H7 (cell line): ENCODE results near the gene CCDC157. TPM values are rescaled to one million over a fixed set of nuclear protein-coding genes. Genes with fewer than 3 reads are reported as not detected.

Source experiments
- DNase-seq: peaks from one replicate; pipeline ENCODE4 v3.0.0; 2012
- H3K27me3 ChIP-seq: 2 replicates; pipeline ENCODE4 v1.6.0; 2011; ENCODE audit warnings: mild to moderate bottlenecking, low read length; ENCODE audit not compliant: control insufficient read depth, insufficient read depth
- H3K36me3 ChIP-seq: replicated peaks from 2 replicates; pipeline ENCODE4 v1.5.1; 2011; ENCODE audit warnings: low read length; ENCODE audit not compliant: control insufficient read depth, insufficient read depth
- H3K4me3 ChIP-seq: 2 replicates; pipeline ENCODE4 v1.5.1; 2011; ENCODE audit warnings: low read depth, mild to moderate bottlenecking, control low read depth, low read length, moderate library complexity; ENCODE audit not compliant: insufficient read depth
- total RNA-seq: library from RNA; depleted of rRNA; stranded (reverse); fragments of >200 nt; shearing (Covaris generic); gene quantifications from 2 replicates; pipeline ENCODE4 v1.2.3, GENCODE V29; 2014

The CCDC157 gene
- total RNA-seq, 1 experiment from 2014 or later: 4.7 TPM

DNA sequence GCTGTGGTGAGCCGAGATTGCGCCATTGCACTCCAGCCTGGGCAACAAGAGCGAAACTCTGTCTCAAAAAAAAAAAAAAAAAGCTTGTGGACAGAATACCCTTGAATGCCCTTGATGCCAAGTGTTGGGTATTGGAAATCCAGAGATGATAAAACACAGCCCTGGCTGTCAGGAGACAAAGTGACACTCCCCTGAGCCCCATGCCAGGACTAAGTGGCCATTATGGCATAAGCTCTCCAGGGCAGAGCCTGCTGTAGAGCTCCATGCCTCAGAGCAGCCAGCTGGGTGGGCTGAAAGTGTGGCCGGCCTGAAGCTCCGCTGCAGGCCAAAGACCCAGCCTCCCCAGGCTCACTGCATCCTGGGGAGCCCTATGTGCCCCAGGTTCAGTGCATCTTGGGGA lies 25.5 kb downstream of the CCDC157 start:
- H3K27me3 ChIP-seq: no peaks in the 10 kb centered on the region
- H3K36me3 ChIP-seq: peaks cover 12% of the 10 kb centered on the region
- no peak overlapping the region for H3K4me3 ChIP-seq
- DNase-seq: no peak

DNA sequence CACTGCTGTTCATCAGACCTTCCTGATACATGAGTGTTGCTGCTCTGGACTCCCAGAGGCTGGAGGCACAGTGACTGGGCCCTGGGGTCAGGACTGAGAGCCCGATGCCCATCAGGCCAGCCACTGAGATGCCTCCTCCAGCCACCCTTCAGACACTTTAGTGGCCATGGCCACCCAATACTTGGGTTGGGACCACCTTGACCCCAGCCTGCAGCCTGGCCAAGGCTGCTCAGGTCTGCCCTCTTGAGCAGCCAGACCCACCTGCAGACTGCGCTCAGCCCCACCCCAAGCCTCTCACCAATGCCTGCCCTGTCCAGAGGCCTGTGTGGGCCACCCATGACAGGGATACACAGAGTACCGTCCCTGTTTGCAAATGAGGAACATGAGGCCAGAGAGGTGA lies 26.3 kb downstream of the CCDC157 start:
- DNase-seq: no peak

GRCh38 chr22:30385942-30386341 lies 29.1 kb downstream of the CCDC157 start:
- Histone ChIP-seq H3K36me3 (peaks cover 7% of the 10 kb centered on the region), H3K4me3 (no peak overlapping the region), H3K27me3 (no peaks in the 10 kb centered on the region)
- no peak for DNase-seq

More for the DNA sequence above, 26.3 kb downstream of the CCDC157 start:
- no peaks in the 10 kb centered on the region for H3K27me3 ChIP-seq
- peaks cover 9% of the 10 kb centered on the region for H3K36me3 ChIP-seq
- H3K4me3 ChIP-seq: no peak overlapping the region

DNA sequence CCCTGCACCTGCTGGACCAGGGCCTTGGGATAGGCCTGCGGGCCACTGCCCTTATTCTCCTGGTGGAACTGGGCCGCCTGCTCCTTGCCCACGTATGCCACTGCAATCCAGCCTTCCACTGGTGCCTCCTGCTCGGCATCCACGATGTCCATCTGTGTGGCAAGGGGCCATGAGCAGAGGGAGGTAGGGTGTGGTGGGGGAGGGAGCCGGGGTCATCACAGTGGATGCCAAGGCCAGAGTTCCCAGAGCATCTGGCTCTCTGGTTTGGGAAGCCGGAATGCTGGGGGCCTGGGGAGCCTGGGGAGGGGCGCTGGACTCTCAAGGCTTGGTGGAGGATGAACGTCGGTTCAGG lies 29.8 kb downstream of the CCDC157 start:
- H3K4me3 ChIP-seq: peak overlapping the region; percentile 78
- H3K36me3 ChIP-seq: peaks cover 7% of the 10 kb centered on the region
- no peaks in the 10 kb centered on the region for H3K27me3 ChIP-seq
- no peak for DNase-seq

DNA sequence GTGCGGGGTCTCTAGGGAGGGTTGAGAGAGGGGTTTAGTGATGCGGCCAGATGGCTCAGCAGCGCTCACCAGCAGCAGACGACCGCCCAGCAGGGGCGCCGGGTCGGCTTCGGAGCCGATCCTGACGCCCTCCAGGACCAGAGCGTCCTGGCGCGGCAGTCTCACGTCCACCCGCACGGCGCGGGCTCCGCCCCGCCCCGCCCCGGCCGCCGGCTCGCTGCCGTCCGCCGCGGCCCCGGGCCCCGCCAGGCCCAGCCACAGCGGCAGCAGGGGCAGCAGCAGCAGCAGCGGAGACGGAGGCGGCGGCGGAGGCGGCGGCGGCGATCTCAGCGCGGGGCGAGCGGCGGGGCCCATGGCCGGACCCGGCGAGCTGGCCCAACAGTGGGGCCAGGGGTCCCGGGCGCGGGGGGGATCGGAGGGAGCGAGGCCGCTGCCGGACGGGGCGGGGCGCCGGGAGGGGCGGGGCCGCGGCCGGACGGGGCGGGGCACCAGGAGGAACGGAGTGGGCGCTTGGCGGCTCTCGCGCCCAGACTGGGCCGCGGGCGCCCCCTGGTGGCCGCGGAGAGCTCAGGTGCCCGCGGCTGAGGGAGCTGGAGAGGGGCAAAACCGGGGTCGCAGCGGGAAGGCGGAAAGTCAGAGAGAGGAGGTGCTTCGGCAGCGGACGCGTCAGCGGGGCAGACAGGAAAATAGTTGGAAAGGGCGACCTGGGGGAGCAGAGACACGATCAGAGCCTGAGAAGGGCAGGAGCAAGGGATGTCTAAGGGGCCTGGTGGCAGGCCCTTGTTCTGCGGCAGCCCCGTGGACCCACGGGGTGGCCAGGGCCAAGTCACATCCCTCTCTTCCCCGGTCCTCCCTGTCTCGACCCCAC lies 30.4 kb downstream of the CCDC157 start, which contains the start of gene RNF215:
TSS of gene RNF215 (minus strand) at position 452 of the 868 bp plus-strand sequence. CDS start at position 354, 98 bp downstream.
- Histone ChIP-seq H3K36me3 (peaks cover 5% of the 10 kb centered on the region), H3K4me3 (peak within 1 kb of the TSS; percentile 78)

DNA sequence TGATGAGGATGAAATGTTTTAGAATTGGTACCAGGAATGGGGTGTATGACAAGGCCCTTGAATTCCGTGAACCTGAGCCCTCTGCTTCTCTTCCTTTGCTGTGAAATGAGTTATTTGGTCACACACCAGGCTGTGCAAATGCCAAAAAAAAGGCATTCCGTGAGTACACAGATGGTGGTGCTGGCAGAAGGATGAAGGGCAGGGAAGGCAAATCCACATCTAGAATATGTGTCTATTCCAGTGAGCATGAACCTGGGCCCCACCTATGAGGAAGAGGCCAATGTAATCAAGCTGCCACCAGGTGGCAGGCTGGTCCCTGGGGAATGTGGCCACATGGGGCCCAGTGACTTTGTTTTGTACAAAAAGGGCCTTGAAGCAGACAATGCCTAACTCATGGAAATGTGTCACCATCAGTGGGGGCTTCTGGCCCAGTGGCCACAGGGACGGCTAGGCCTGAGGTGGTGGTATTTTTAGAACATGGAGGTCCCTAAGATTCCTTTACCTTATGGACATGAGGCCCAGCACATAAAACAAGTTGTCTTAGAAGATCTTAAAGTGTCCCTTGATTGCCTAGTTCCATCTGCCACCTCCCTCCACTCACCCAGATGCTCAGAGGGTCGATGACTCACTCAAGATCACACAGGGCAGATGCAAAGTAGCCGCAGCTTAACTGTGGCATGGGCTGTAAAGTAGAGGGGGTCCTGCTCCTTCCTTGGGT lies 34.3 kb downstream of the CCDC157 start:
- no peaks in the 10 kb centered on the region for H3K36me3 ChIP-seq
- peaks cover 5% of the 10 kb centered on the region for H3K27me3 ChIP-seq
- H3K4me3 ChIP-seq: no peak overlapping the region
- DNase-seq: peak; percentile 87

More for the DNA sequence above, 30.4 kb downstream of the CCDC157 start, which contains the start of gene RNF215:
- peak; percentile 100 for DNase-seq
- no peaks in the 10 kb centered on the region for H3K27me3 ChIP-seq

DNA sequence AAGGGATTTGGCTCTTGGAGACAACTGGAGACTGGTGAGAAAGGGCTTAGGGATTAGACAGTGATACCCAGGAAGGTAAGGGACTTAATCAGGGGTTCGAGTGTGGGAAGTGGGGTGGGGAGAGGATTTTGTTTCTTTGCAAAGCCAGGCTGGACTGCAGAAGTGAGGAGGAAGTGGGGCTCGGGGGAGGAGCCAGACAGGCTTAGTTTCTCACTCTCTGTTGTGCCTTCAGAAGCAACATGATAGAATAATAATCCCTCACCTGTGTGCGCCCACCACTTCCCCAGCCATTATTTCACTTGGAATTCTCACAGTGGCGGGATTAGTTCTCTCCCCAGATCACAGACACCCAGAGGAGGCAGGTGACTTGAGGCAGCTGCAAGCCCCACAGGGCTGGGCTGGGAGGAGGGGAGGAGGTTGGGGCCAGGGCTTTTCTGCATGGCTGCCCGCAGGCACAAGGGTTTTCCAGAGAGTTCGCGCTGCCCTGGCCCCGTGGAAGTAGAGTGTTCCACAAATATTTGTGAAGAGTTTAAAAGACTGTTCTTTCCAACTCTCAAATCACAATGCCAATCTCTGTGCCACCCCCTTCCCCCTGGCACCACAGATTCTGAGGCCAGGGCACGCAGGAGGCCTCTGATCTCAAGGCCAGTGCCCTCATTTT lies 36.0 kb downstream of the CCDC157 start:
- no peak overlapping the region for H3K4me3 ChIP-seq
- peak; percentile 64 for DNase-seq
- peaks cover 14% of the 10 kb centered on the region for H3K27me3 ChIP-seq
- no peaks in the 10 kb centered on the region for H3K36me3 ChIP-seq

DNA sequence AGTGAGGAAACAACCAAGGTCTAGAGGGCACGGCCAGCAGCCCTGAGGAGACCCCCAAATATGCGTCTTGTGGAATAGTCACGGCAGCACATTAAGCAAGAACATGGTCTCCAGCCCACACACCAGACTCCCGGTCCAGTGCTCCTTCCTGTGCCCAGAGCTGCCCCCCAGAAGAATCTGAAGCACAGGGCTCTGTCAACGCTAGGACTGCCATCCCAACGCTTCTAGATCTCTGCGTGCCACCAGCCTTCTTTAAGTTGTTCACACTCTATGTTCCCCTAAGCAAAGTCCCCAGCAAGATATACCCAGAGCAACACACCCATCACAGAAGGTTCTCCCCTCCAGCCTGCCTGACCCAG lies 36.5 kb downstream of the CCDC157 start:
- Histone ChIP-seq H3K27me3 (peaks cover 17% of the 10 kb centered on the region), H3K36me3 (no peaks in the 10 kb centered on the region), H3K4me3 (no peak overlapping the region)
- peak; percentile 22 for DNase-seq

DNA sequence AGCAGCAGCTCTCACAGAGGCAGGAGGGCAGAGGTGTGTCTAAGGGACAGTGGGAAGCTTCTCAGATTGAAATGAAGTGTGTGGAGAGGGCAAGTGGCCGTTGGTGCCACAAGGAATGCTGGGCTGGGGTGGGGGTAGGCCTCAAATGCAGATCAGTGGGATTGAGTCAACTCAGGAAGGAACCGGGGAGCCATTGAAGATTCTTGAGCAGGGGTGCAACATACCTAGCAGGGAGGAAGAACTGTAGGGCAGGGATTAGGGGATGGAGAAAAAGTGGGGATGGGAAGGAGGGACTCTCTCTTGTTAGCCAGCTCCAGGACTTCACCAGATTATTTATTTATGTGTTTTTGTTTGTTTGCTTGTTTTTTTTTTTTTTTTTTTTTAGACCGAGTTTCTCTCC lies 37.1 kb downstream of the CCDC157 start:
- DNase-seq: peak; percentile 18
- Histone ChIP-seq H3K27me3 (peaks cover 20% of the 10 kb centered on the region), H3K4me3 (no peak overlapping the region), H3K36me3 (no peaks in the 10 kb centered on the region)

DNA sequence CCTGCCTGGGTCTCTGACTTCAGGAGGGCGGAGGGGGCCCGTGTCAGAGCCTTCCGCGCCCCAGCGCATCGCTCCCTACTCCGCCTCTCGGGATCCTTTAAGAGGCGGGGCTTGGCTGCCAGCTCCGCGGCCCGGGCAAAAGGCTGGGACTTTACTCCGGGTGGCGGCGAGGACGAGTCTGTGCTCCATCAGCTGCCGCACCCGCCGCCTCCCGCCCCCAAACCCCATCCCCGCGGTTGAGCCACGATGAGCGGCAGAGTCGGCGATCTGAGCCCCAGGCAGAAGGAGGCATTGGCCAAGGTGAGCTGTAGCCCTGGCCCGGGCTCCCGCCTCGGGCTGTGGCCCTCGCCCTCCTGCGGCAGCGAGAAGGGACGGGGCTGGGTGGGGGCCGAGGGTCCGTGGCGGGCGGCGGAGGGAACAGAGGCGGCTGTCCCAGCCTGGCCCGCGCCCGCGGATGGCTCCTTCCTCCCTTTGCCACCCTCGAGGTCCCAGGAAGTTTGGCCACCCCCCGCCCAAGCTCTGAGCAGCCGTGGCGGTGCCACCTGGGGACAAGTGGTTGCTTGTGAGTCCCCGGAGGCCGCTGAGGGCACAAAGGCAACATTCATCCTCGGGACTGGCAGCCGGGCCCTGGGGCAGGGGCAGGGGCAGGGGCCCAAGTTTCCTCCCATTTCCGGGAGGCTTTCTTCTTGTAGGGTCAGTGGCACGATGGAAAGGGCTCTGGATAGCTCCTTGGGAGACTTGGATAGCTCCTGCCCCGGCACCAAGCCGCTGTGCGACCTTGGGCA lies 40.3 kb downstream of the CCDC157 start, which contains the start of gene SEC14L2:
TSS of gene SEC14L2 (plus strand) at position 148 of the 785 bp plus-strand sequence. CDS start at position 247, 99 bp downstream.
- peaks cover 20% of the 10 kb centered on the region for H3K27me3 ChIP-seq
- DNase-seq: peak; percentile 92
- peak within 1 kb of the TSS; percentile 66 for H3K4me3 ChIP-seq
- no peaks in the 10 kb centered on the region for H3K36me3 ChIP-seq

DNA sequence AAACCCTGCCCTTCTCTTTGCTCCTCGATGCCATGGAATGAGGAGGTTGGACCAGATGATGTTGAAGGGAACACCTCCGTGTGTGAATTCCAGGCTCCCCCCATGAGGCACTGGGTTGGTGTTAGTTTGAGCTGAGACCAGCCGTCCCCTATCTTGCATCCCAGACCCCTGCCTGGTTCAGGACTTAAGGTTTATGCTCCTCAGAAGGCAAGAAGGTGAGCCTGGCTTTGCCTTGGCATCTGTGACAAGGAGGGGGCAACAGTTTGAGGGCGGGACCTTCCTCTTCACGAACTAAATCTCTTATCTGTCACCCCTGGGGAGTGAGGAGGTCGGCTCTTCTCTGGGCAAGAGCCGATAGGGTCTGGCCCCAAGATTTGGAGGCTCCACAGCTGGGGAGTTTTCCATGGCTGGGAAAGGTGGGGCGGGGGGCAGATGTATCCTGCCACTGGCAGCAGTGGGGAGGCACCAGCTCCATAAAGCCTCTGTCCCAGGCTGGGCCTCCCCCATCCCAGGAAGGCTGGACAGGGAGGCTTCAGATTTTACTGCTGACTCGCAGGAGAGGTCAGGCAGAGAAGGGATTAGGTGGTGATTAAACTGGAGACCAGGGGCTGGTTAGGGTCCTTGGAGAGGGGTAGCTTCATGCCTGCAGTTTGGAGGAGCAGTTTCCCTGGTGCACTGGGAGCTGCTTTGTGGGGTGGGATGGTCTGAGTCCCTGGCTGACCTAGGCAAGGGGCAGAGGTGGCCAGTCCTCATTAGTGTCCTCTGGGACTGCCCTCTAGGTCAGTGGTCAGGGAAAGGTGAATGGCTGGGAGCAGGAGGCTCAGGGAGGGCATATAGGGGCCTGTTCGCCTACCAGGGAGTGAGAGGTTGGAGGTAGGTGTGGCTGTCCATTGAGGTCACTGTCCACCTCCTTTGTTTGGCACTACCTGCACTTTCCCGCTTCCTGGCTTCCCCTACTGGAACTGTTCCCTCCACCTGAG lies 41.1 kb downstream of the CCDC157 start:
- H3K27me3 ChIP-seq: peaks cover 20% of the 10 kb centered on the region
- H3K4me3 ChIP-seq: peak overlapping the region; percentile 66
- peak; percentile 58 for DNase-seq
- H3K36me3 ChIP-seq: no peaks in the 10 kb centered on the region

GRCh38 chr22:30398685-30399680 lies 42.2 kb downstream of the CCDC157 start:
- Histone ChIP-seq H3K27me3 (peaks cover 20% of the 10 kb centered on the region), H3K36me3 (no peaks in the 10 kb centered on the region), H3K4me3 (no peak overlapping the region)
- peak; percentile 36 for DNase-seq
